Activated CD8-positive, alpha-beta memory T cell treated with anti-CD3 and anti-CD28 coated beads, Interleukin-2, amount 50 U/mL, for 1 hour (primary cell): ENCODE measurements around the gene BPIFB3.

Experiments used
- DNase-seq: peaks from one replicate; pipeline ENCODE4 v3.0.0-alpha.2; 2020; ENCODE audit errors: extremely low read depth

The BPIFB3 gene

DNA sequence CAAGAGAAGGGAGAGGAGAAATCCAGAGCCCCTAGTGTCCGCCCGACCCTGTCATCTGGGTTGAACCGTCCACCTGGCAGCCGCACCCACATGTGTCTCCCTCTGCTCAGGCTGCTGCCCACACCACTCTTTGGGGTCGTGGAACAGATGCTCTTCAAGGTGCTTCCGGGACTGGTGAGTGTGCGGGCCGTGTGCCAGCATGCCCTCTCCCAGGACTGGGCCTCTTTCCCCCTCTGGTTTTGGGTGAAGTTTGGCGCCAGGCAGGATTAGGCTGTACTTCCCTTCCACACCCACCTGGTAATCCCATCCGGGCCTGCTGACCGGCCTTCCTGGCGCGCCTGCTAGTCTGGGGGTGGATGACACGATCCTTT is 7.9 kb downstream of the BPIFB3 start:
- no peak for DNase-seq

DNA sequence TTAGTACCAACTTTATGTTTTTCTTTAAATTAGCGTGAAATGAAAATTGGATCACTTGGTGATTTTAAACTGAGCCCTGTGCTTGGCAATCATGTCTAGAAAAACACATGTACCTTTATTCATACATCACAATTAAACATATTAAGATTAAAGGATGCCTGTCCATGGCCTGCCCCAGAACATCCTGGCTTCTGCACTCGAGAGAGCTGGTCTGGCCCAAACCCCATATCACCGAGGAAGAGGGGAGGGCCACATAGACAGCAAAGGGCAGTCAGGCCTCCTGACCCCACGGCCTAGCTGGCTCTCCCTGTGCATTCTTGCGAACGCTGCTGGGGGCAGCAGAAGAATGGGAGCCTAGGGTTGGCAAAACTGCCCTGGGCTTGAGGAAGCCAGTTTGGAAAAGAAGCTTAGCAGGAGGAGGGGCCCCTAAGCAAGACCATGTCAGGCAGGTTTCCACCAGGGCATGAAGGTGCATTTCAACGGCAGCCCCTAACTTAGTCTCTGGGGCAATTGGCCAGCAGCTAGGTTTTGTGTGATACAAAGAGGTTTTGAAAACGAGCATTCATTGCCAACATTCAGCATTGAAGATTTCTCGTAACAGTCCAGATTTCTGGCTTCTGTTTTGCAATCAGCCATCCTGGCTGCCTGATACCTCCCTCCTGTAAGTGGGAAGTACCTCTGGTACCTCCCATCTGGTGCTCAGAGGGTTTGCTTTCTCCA is 8.6 kb downstream of the BPIFB3 start:
- no peak for DNase-seq

DNA sequence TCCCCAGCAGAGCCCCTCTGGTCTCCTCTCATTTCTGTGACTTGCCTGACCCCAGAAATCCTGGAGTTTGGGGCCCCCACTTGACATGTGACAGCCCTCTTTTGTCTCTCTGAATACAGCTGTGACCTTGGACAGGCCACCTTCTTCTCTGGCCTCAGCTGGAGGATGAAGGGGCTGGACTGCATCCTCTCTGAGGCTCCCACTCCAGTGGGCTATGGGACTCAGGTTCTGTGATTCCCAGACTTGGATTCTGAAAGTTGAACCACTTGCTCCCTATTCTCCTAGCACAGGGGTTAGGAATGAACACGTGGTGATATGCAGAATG is 9.1 kb downstream of the BPIFB3 start:
- DNase-seq: no peak

DNA sequence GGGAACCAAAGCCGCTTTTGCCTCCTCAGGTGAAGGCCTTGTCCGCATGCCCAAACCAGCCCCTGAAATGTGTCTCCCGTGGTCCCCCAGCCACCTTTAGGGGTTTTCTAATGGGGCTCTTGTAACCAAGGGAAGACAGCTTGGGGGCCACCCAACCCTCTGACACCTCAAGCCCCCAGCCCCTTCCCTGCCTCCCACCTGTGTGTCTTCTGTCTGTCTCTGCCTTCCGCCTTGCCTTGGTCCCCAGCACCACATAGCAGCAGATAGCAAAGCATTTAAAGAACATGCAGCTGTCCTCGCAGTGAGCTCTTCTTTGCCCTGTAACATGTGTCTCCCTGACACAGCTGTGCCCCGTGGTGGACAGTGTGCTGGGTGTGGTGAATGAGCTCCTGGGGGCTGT is 9.6 kb downstream of the BPIFB3 start:
- no peak for DNase-seq

DNA sequence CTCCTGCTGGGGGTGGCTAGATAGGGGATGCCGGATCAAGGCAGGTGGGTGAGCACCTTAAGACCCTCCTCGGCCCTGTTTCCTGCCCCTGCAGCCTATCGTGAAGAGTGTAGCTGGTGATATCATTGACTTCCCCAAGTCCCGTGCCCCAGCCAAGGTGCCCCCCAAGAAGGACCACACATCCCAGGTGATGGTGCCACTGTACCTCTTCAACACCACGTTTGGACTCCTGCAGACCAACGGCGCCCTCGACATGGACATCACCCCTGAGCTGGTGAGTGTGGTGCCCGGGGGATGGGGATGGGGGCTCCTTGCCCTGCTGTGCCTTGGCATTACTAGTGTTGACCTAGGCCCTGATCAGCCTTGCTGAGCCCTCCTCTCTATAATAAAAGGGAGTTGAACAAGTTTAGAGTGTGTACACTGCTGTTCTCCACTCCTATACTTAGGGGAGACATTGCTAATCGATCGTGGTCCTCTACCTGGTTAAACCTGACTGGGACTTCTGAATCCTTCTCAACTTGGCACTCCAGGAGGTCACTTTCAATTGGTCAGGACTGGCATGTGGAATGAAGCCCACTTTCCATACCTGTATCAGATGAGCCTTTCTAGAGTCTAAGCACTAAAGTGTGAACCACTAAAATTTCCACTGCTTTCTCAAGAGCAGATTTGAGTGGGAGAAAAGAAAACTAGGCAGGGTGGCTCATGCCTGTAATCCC is 11.0 kb downstream of the BPIFB3 start:
- DNase-seq: no peak

DNA sequence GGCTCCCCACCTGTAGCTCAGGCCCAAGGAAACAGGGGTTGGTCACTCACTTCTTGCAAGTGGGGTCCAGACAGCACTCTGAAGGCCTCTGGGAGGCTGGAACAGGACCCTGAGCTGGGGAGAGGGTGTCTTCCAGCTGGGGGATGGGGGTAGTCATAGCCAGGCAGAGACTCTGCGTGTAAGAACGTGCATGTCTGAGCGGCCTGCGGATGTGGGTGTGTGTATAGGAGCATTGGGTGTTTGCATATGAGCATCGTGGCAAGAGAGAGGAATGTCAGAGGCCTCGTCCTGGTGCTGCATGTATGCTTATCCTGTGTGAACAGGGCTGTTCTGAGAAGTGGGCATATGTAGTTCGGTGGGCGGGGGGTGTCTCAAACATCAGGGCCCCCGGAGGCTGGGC is 12.1 kb downstream of the BPIFB3 start:
- DNase-seq: no peak

DNA sequence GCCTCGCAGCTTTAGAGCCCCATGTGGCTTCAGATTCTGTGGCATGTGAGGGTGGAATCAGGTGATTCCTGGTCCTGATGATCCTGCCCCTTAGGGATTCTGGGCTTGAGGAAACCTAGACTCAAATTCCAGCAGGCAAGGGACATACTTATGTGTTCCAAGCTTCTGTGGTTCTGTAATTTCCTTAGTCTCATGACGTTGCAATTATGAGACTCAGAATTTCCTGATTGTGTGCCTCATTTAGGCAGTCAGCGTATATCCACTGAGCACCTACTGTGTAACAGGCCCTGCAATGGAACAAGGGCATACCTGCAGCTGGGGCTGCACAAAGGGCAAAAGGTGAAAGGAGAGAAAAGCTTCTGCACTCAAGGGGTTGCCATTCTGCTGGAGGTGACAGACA is 14.1 kb downstream of the BPIFB3 start:
- DNase-seq: no peak

DNA sequence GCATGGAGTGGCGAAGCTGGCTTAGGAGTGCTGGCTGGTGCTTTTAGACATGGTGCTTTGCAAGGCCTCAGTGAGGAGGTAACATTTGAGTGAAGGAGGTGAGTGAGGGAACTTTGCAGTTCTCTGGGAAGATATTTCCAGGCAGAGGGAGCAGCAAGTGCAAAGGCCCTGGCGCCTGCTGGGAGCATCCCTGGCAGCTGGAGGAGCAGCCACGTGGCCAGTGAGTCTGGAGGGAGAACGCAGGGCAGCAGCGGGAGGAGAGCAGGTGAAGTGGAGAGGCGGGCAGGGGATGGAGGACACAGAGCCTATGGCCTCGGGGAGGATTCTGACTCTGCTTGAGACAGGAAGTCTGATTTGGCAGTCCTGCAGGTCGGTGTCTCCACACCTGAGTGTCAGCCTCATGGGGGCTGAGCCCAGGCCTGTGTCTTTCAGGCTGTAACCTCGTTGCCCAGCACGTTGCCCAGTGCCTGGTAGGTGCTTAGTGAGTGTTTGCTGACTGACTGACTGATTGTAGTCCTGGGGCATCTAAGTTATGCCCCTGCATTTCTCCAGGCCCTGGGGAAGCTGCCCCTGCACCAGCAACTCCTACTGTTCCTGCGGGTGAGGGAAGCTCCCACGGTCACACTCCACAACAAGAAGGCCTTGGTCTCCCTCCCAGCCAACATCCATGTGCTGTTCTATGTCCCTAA is 14.7 kb downstream of the BPIFB3 start:
- no peak for DNase-seq

DNA sequence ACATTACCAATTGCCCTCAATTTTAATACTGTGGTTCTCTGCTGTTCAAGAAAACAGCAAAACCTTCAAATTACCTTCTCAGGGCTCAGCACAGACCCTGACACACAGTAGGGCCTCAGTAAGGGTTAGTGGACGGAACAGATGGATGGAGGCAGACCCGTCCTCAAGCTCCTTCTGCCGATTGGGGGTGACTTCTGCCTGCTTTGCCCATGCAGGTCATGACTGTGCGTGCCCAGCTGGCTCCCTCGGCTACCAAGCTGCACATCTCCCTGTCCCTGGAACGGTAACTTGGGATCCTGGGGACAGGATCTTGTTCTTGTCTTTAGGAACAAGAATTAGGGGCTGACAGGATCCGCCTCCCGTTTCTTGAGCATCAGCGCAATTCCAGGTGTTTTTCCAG is 16.0 kb downstream of the BPIFB3 start:
- DNase-seq: no peak

DNA sequence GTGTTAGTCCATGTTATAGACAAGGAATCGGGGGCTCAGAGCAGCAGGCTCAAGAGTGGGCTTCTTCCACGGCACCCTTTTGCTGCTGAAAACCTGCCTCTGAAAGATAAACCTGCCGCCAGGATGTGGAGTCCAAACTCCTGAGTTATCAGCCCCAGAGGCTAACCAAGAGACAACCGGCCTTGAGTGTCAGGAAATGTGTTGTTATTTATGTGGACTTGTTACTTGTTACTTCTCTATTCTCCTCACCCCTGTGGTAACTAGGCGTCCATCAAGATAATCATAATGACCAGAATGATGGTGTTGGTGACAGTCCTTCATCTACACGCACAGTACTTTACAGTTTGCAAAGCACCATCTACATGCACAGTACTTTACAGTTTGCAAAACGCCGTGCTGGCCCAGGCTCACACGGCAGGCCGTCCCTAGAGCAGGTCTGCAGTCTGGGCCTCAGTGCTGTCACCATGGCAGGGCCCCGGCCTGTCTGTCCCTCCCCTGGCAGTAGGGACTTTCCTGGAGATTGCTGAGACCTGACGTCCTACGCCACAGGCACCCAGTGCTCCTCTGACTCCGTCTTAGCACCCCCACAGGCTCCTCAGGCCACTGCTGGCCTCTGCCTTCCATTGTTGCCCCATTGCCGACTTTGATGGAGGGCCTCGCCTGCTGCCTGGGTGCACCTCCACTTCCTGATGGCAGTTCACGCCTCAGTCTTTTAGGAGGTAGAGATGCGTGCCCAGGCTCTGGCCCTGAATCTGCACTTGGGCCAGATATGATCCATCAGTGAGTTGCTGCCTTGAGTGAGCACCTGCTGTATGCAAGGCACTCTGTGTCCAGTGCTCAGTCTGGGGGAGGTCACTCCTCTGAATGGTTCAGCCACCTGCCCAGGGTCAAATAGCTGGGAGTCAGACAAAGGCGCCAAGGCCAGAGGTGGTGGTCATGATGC is 16.7 kb downstream of the BPIFB3 start:
- DNase-seq: no peak

DNA sequence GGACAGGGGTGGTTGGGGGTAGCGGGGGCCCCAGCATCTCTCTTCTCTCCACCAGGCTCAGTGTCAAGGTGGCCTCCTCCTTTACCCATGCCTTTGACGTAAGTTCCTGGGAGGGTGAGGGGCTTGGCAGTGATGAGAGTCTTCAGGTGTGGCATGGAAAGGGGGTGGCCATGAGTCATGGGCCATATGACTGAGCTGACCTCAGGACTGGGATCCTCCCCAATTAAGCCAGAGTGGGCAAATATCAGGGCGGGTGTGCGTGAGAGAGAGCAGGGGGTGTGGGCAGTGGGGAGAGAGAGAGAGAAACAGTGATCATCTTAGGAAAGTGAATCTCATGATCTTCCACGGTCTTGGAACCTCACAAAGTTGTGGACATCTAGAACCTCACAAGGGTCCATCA is 17.5 kb downstream of the BPIFB3 start:
- no peak for DNase-seq

DNA sequence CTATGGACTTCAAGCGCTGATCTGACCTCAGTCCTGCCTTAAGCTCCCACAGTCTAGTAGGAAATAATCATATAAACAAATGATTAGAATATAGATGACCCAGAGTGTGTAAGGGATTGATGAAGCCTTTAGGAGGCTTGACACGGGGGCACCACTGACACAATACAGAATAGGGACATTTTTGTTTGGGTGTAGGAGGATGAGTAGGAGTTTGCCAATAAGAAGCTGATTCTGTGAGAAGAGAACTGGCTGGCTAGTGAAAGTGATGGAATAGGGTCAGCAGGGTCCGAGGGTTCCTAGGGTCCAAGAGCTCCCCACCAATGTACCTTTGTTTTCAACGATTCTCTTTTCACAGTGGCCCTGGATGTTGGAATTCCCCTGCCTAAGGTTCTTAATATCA is 18.7 kb downstream of the BPIFB3 start:
- DNase-seq: no peak

DNA sequence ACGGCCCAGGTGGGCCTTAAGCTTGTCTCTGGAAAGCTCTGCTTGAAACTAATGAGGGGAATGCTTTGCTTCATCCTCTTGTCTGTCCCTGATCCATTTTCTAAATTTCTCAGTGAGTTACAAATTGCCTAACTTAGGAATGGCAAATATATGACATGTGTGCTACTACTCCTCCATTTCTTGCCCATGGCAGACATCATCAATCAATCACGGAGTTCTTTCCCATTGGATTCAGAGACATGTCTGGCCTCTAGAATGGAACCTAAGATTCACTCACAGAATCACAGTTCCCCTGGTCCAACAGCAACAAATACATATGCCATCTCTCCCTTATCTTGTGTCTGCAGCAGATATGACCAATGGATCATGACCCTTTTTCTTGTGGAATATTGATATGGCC is 19.1 kb downstream of the BPIFB3 start:
- DNase-seq: no peak

DNA sequence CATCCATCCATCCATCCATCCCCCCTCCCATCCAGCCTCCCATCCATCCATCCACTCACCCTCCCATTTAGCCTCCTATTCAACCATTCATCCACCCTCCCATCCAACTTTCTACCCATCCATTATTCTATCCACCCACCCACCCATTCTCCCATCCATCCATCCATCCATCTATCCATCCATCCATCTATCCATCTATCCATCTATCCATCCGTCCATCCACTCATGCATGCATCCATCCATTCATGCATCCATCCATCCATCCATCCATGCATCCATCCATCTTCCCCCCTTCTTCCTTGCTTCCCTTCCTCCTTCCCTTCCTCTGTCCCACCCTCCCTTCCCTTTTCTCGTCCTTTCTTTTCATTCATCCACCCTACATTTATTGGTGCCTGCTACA is 21.0 kb downstream of the BPIFB3 start:
- no peak for DNase-seq

DNA sequence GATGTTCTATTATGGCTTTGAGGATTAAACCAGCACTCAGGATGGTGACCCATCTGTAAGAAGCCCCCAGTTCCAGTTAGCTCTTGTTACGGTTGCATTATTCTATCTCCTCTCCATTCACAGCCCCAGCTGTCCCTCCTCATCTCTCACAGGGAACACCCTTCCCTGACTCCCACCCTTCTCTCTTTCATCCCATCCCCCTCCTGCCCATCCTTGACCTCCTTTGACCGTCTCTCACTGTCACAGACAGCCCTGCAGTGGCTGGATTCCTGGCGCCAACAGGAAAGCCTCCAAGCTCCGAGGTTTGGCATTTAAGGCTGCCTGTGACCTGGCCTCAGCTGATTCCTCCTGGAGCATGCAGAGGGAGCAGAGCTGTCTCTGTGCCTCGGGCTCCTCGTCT is 21.6 kb downstream of the BPIFB3 start:
- no peak for DNase-seq

DNA sequence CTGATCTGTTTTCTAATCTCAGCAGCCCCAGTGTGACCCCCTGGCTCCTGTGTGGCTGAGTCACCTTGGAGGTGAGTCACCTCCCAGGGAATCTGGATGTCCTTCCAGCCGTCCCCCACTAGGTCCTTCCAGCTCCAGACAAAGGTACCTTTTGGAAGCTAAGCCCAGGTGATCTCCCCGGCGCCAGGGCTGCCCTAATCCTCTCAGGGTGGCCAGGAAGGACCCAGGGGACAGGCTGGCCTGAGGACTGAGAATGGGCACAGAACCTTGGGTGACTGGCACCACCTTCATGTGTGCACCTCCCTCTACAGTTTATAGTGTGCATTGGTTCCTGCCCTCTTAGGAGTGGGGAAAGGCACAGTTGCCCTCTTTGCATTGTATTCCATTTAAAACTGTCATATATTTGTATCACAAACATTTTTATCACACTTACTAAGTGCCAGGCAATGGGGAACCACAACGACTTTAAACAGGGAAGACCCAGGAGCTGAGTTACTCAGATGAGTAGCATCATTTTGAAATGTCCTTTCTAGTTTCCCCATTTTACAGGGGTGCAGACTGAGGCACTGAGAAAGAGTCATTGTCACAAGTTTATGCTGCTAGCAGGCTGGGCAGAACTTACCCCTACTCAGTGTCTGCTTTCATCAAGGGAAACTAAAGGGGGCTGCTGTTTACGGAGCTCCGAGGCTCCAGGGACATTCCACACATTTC is 23.1 kb downstream of the BPIFB3 start:
- no peak for DNase-seq

DNA sequence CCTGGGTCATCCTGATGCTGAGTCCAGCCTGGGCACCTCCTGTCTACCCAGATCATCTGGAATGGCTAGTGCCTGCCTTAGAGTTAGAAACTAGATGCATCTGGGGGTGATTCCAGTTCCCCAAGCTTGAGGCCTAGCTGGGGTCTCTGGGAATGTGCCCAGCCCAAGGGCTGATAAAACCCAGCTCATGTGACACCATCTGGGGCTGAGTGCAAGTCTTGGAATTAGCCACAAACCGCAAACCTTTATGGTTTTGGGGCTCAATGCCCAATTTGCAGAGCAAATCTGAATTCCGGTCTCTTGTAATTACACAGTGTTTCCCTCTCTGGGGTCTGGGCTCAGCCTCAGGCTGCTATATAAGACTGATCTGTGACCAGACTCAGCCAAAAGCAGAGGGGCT is 25.6 kb downstream of the BPIFB3 start, which contains the start of gene BPIFB4:
BPIFB4 (plus strand) TSS at position 385 of the 400 bp plus-strand sequence. CDS start 1,884 bp downstream, outside the sequence.
- no peak for DNase-seq

DNA sequence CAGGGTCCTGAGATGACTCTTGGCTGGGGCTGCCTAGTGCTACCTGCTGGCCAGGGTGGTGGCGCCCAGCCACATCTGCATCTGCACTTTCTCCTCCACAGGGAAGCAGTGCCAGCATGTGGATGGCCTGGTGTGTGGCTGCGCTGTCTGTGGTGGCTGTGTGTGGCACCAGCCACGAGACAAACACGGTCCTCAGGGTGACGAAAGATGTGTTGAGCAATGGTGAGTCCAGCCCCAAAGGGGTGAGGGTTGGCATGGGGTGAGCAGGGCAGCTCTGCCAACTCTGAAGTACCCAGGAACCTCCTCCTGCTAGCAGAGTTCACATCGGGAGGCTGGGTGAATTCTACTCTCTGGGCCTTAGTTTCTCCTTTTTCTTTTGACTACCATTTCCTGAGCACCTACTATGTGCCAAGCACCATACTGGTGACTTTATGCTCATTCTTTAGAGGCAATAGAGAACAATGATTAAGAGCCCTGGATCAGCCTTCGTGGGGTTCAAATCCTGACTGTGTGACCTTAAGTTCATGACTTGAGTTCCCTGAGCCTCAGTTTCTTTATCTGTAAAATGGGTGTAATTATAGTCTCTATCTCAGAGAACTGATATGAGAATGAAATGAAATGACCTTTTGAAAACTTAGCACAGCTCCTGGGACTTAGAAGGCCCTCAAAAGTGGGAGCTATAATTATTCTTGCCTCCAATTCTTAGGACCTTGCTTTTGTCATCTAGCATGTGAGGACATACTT is 27.9 kb downstream of the BPIFB3 start:
- DNase-seq: no peak

DNA sequence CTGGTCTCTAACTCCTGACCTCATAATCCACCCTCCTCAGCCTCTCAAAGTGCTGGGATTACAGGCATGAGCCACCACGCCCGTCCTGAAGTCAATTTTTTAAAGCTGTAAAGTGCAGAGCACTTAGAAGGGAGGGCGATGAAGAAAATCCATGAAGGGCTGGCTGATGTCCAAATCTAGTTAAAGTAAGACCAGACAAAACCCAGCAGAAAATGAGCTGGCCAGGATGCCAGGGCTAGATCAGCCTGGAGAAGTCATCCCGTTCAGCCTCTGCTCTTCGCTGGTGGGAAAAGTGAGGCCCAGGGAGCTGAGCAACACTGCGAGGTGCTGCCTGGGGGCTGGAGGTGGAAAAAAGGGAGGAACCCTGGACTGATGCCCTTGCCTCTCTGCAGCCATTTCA is 28.8 kb downstream of the BPIFB3 start:
- no peak for DNase-seq

DNA sequence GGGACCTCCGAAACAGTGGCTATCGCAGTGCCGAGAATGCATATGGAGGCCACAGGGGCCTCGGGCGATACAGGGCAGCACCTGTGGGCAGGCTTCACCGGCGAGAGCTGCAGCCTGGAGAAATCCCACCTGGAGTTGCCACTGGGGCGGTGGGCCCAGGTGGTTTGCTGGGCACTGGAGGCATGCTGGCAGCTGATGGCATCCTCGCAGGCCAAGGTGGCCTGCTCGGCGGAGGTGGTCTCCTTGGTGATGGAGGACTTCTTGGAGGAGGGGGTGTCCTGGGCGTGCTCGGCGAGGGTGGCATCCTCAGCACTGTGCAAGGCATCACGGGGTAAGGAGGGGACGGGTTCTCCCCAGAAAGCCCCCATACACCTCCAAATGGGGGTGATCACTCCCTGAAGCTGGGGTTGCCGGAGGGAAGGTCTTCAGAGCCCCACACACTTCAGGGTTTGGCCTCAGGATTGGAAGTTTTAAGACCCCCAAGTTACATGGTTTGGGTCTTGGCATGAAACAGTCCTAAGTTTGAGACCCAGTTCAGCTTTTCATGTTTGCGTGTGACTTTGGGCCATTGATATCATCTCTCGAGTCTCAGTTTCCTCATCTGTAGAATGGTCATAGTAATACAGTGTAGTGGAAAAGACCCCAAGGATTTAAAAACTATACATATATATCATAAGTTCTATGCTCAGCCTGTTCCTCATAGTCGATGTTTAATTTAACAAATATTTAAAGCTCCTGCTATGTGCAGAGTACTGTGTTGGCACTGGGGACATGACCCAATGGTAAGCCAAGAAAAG is 30.0 kb downstream of the BPIFB3 start:
- DNase-seq: no peak
